Activated T-helper 1 cell treated with anti-CD3 and anti-CD28 coated beads, Interleukin-2, amount 50 U/mL, for 16 hours (primary cell): ENCODE data around the gene ADAMTSL3.
"Not testable (repeated sequence)": the region's sequence is repeated elsewhere in the genome, so short reads cannot be mapped to it uniquely, and the experiment has no call there.

ENCODE experiments used
- DNase-seq, 2 donors: peaks; one replicate each; pipeline ENCODE4 v3.0.0-alpha.2; 2020; ENCODE audit warnings: low read depth in 1 of 2, low spot score in 1 of 2

Gene ADAMTSL3

GRCh38 chr15:83745771-83746170 lies 91.8 kb downstream of the ADAMTSL3 start:
- DNase-seq: no peak

GRCh38 chr15:83746231-83746630 lies 92.3 kb downstream of the ADAMTSL3 start:
- no peak for DNase-seq

GRCh38 chr15:83747050-83747717 lies 93.3 kb downstream of the ADAMTSL3 start:
- DNase-seq: no peak

- DNase-seq: no peak
Measured at GRCh38 chr15:83747718-83748110, 93.8 kb downstream of the ADAMTSL3 start.

- no peak for DNase-seq
Measured at GRCh38 chr15:83753872-83754493, 100.1 kb downstream of the ADAMTSL3 start.

GRCh38 chr15:83757291-83757690 lies 103.4 kb downstream of the ADAMTSL3 start:
- not testable (repeated sequence) for DNase-seq

- no peak for DNase-seq
Measured at GRCh38 chr15:83762367-83762766, 108.4 kb downstream of the ADAMTSL3 start.

GRCh38 chr15:83764201-83764838 lies 110.4 kb downstream of the ADAMTSL3 start:
- no peak for DNase-seq

- no peak for DNase-seq
Measured at GRCh38 chr15:83766339-83766738, 112.4 kb downstream of the ADAMTSL3 start.

GRCh38 chr15:83767741-83768140 lies 113.8 kb downstream of the ADAMTSL3 start:
- no peak for DNase-seq

- no peak for DNase-seq
Measured at GRCh38 chr15:83769411-83769999, 115.6 kb downstream of the ADAMTSL3 start.

- no peak for DNase-seq
Measured at GRCh38 chr15:83775738-83776137, 121.8 kb downstream of the ADAMTSL3 start.

- no peak for DNase-seq
Measured at GRCh38 chr15:83776986-83777385, 123.1 kb downstream of the ADAMTSL3 start.

GRCh38 chr15:83783227-83783626 lies 129.3 kb downstream of the ADAMTSL3 start:
- no peak for DNase-seq

- DNase-seq: no peak
Measured at GRCh38 chr15:83784975-83785374, 131.1 kb downstream of the ADAMTSL3 start.

- no peak for DNase-seq
Measured at GRCh38 chr15:83786336-83786735, 132.4 kb downstream of the ADAMTSL3 start.

- no peak for DNase-seq
Measured at GRCh38 chr15:83793069-83793468, 139.1 kb downstream of the ADAMTSL3 start.

GRCh38 chr15:83794209-83794608 lies 140.3 kb downstream of the ADAMTSL3 start:
- DNase-seq: no peak

- DNase-seq: no peak
Measured at GRCh38 chr15:83809345-83809744, 155.4 kb downstream of the ADAMTSL3 start.

- no peak for DNase-seq
Measured at GRCh38 chr15:83810110-83810509, 156.2 kb downstream of the ADAMTSL3 start.

GRCh38 chr15:83813682-83814081 lies 159.8 kb downstream of the ADAMTSL3 start:
- DNase-seq: no peak

GRCh38 chr15:83815506-83815905 lies 161.6 kb downstream of the ADAMTSL3 start:
- no peak for DNase-seq
